GM21717 (cell line): Measurements from ENCODE around the gene CEP97.
"Not testable (repeated sequence)": the region's sequence is repeated elsewhere in the genome, so short reads cannot be mapped to it uniquely, and the experiment has no call there.

Source experiments
- ATAC-seq: cut with Tn5 transposase; IDR thresholded peaks from one replicate; pipeline ENCODE4 v1.9.1; 2021; ENCODE audit warnings: mild to moderate bottlenecking, moderate library complexity; ENCODE audit not compliant: unreplicated experiment

The CEP97 gene

GRCh38 chr3:101701696-101702634, 22.4 kb upstream of the CEP97 start:
- ATAC-seq: no peak

GRCh38 chr3:101702726-101703125, 21.7 kb upstream of the CEP97 start:
- no peak for ATAC-seq

GRCh38 chr3:101703169-101703568, 21.2 kb upstream of the CEP97 start:
- no peak for ATAC-seq

- not testable (repeated sequence) for ATAC-seq
Measured at GRCh38 chr3:101704639-101705038, 19.8 kb upstream of the CEP97 start.

GRCh38 chr3:101709126-101709525, 15.3 kb upstream of the CEP97 start:
- ATAC-seq: no peak

- no peak for ATAC-seq
Measured at GRCh38 chr3:101718455-101718854, 6.0 kb upstream of the CEP97 start.

GRCh38 chr3:101719604-101720185, 4.7 kb upstream of the CEP97 start:
- no peak for ATAC-seq

- ATAC-seq: no peak
Measured at GRCh38 chr3:101720851-101721840, 3.3 kb upstream of the CEP97 start.

- ATAC-seq: peak; percentile 63
Measured at GRCh38 chr3:101722394-101723173, 1.8 kb upstream of the CEP97 start.

- ATAC-seq: peak; percentile 20
Measured at GRCh38 chr3:101725194-101725889, 928 bp downstream of the CEP97 start.

- no peak for ATAC-seq
Measured at GRCh38 chr3:101725890-101726275, 1.5 kb downstream of the CEP97 start.

- no peak for ATAC-seq
Measured at GRCh38 chr3:101729586-101729985, 5.2 kb downstream of the CEP97 start.

GRCh38 chr3:101730839-101731238, 6.4 kb downstream of the CEP97 start:
- no peak for ATAC-seq

- ATAC-seq: no peak
Measured at GRCh38 chr3:101732240-101732641, 7.8 kb downstream of the CEP97 start.

- no peak for ATAC-seq
Measured at GRCh38 chr3:101735833-101736232, 11.4 kb downstream of the CEP97 start.

GRCh38 chr3:101741914-101742313, 17.5 kb downstream of the CEP97 start:
- not testable (repeated sequence) for ATAC-seq

GRCh38 chr3:101744811-101745210, 20.4 kb downstream of the CEP97 start:
- ATAC-seq: no peak

- not testable (repeated sequence) for ATAC-seq
Measured at GRCh38 chr3:101745934-101746333, 21.5 kb downstream of the CEP97 start.

GRCh38 chr3:101753386-101754113, 29.1 kb downstream of the CEP97 start:
- ATAC-seq: not testable (repeated sequence)
